Osteocyte (in vitro differentiated cells): ENCODE data around the gene OR3A2. TPM values are rescaled to one million over a fixed set of nuclear protein-coding genes. Genes with fewer than 3 reads are reported as not detected.
"Not testable (repeated sequence)": the region's sequence is repeated elsewhere in the genome, so short reads cannot be mapped to it uniquely, and the experiment has no call there.

Experiments
- DNase-seq: peaks from one replicate; pipeline ENCODE4 v3.0.0; 2021; ENCODE audit warnings: mixed read lengths; ENCODE audit not compliant: unreplicated experiment; ENCODE audit errors: extremely low spot score
- H3K27ac Mint-ChIP-seq: one replicate; pipeline ENCODE4 v1.8.0; 2021; ENCODE audit warnings: mild to moderate bottlenecking, mixed read lengths; ENCODE audit not compliant: unreplicated experiment
- H3K27me3 Mint-ChIP-seq: one replicate; pipeline ENCODE4 v1.8.0; 2021; ENCODE audit warnings: mixed read lengths; ENCODE audit not compliant: unreplicated experiment
- H3K36me3 Mint-ChIP-seq: one replicate; pipeline ENCODE4 v1.8.0; 2021; ENCODE audit warnings: mixed read lengths; ENCODE audit not compliant: unreplicated experiment
- H3K4me1 Mint-ChIP-seq: one replicate; pipeline ENCODE4 v1.8.0; 2021; ENCODE audit warnings: mixed read lengths; ENCODE audit not compliant: unreplicated experiment
- H3K4me3 Mint-ChIP-seq: one replicate; pipeline ENCODE4 v1.8.0; 2021; ENCODE audit warnings: mild to moderate bottlenecking, moderate library complexity, mixed read lengths; ENCODE audit not compliant: unreplicated experiment
- H3K9me3 Mint-ChIP-seq: one replicate; pipeline ENCODE4 v1.8.0; 2021; ENCODE audit warnings: mixed read lengths; ENCODE audit not compliant: unreplicated experiment
- CTCF ChIP-seq: fragments of 200-600 bp; sonication (generic); IDR thresholded peaks from 2 replicates; pipeline ENCODE4 v1.5.0; 2021; ENCODE audit warnings: antibody characterized with exemption, mild to moderate bottlenecking, moderate library complexity
- total RNA-seq: library from RNA; stranded (reverse); gene quantifications from 2 replicates; pipeline ENCODE4 v1.2.1, GENCODE V29; 2021

The OR3A2 gene
- total RNA-seq, 1 donor from 2014 or later, result not detected

- H3K27ac Mint-ChIP-seq, result no peak within 1 kb of the TSS
- no peaks in the 10 kb centered on the region for H3K4me1 Mint-ChIP-seq
- no peak within 1 kb of the TSS for H3K4me3 Mint-ChIP-seq
- no peaks in the 10 kb centered on the region for H3K27me3 Mint-ChIP-seq
- H3K36me3 Mint-ChIP-seq, result no peaks in the 10 kb centered on the region
- H3K9me3 Mint-ChIP-seq, result peaks cover 23% of the 10 kb centered on the region
- no peak for TF ChIP-seq CTCF
- no peak for DNase-seq
Observed at GRCh38 chr17:3411070-3411469, 25.0 kb upstream of the OR3A2 start, which contains the start of gene OR3A3. Gene OR3A3, plus strand, starts transcription at chr17:3411370.

- not testable (repeated sequence) for H3K27ac Mint-ChIP-seq, H3K4me3 Mint-ChIP-seq, DNase-seq, H3K4me1 Mint-ChIP-seq, H3K27me3 Mint-ChIP-seq, H3K36me3 Mint-ChIP-seq
- peaks cover 43% of the 10 kb centered on the region for H3K9me3 Mint-ChIP-seq
Observed at GRCh38 chr17:3403856-3404255, 17.7 kb upstream of the OR3A2 start.

- Mint-ChIP-seq H3K36me3 (no peaks in the 10 kb centered on the region), H3K27ac (no peak overlapping the region), H3K9me3 (peaks cover 34% of the 10 kb centered on the region), H3K4me3 (no peak overlapping the region), H3K27me3 (no peaks in the 10 kb centered on the region), H3K4me1 (no peaks in the 10 kb centered on the region)
- no peak for TF ChIP-seq CTCF
- DNase-seq, result no peak
Observed at GRCh38 chr17:3401786-3402185, 15.7 kb upstream of the OR3A2 start.

GRCh38 chr17:3400055-3400454 lies 13.9 kb upstream of the OR3A2 start:
- no peak for TF ChIP-seq CTCF
- Mint-ChIP-seq H3K4me3 (no peak overlapping the region), H3K27ac (no peak overlapping the region), H3K4me1 (no peaks in the 10 kb centered on the region), H3K36me3 (no peaks in the 10 kb centered on the region), H3K27me3 (no peaks in the 10 kb centered on the region), H3K9me3 (peaks cover 21% of the 10 kb centered on the region)
- DNase-seq, result no peak

GRCh38 chr17:3398310-3398709 lies 12.2 kb upstream of the OR3A2 start, which contains the start of gene OR1E1:
Gene OR1E1, minus strand, starts transcription at chr17:3398410. Its CDS starts 0 bp downstream, at chr17:3398410.
- no peak for TF ChIP-seq CTCF
- Mint-ChIP-seq H3K27me3 (no peaks in the 10 kb centered on the region), H3K9me3 (peaks cover 24% of the 10 kb centered on the region), H3K36me3 (no peaks in the 10 kb centered on the region), H3K4me1 (no peaks in the 10 kb centered on the region), H3K4me3 (no peak within 1 kb of the TSS), H3K27ac (no peak within 1 kb of the TSS)
- no peak for DNase-seq

- H3K4me3 Mint-ChIP-seq, H3K27ac Mint-ChIP-seq, H3K36me3 Mint-ChIP-seq, H3K27me3 Mint-ChIP-seq, DNase-seq, H3K4me1 Mint-ChIP-seq: not testable (repeated sequence)
- H3K9me3 Mint-ChIP-seq, result peaks cover 20% of the 10 kb centered on the region
Observed at GRCh38 chr17:3397801-3398200, 11.7 kb upstream of the OR3A2 start.
